PC-9 (cell line): ENCODE results near the gene ABLIM1. TPM values are rescaled to one million over a fixed set of nuclear protein-coding genes. Genes with fewer than 3 reads are reported as not detected.

Experiments used
- BruUV-seq: library from RNA; stranded (reverse); fragments of 400-500 nt; replicated peaks from 2 replicates; lab custom pipeline; 2021; lab: Mats Ljungman, UMichigan
- CTCF ChIA-PET: fragments of 300-600 bp; sonication (Branson Sonifier 250); formaldehyde crosslinking; loops from one replicate; lab custom pipeline; 2022; ENCODE audit warnings: antibody characterized with exemption; lab: Charles Lee
- POLR2A ChIA-PET: fragments of 300-600 bp; sonication (Branson Sonifier 250); formaldehyde crosslinking; loops from one replicate; lab custom pipeline; 2022; ENCODE audit warnings: antibody characterized with exemption; ENCODE audit not compliant: unreplicated experiment; lab: Charles Lee
- DNase-seq, 2 experiments: peaks; one replicate each; pipeline versions ENCODE4 v3.0.0 to v3.0.0-alpha.2; 2015 to 2022; ENCODE audit warnings: mixed read lengths in 1 of 2
- H2AFZ ChIP-seq: fragments of 200-600 bp; sonication (generic); 2 replicates; pipeline ENCODE4 v1.8.1; 2017; ENCODE audit warnings: antibody characterized with exemption
- H3F3A ChIP-seq: fragments of 200-600 bp; sonication (generic); 2 replicates; pipeline ENCODE4 v1.8.1; 2017; ENCODE audit warnings: antibody characterized with exemption, mild to moderate bottlenecking, low read depth; ENCODE audit not compliant: insufficient read depth
- H3K27ac ChIP-seq: fragments of 200-600 bp; sonication (generic); 2 replicates; pipeline ENCODE4 v1.6.1; 2016; ENCODE audit warnings: mixed run types
- H3K27me3 ChIP-seq: fragments of 200-600 bp; sonication (generic); 2 replicates; pipeline ENCODE4 v1.6.1; 2016; ENCODE audit warnings: low read depth, mixed run types; ENCODE audit not compliant: insufficient read depth
- H3K36me3 ChIP-seq: fragments of 200-600 bp; sonication (generic); 2 replicates; pipeline ENCODE4 v1.6.1; 2016; ENCODE audit warnings: low read depth, mixed run types
- H3K4me1 ChIP-seq: fragments of 200-600 bp; sonication (generic); replicated peaks from 2 replicates; pipeline ENCODE4 v1.6.1; 2016; ENCODE audit warnings: mixed run types; ENCODE audit not compliant: insufficient read depth
- H3K4me2 ChIP-seq: fragments of 200-600 bp; sonication (generic); 2 replicates; pipeline ENCODE4 v1.6.1; 2017; ENCODE audit warnings: mixed run types
- H3K4me3 ChIP-seq: fragments of 200-600 bp; sonication (generic); 2 replicates; pipeline ENCODE4 v1.6.1; 2016; ENCODE audit warnings: mixed run types
- H3K79me2 ChIP-seq: fragments of 200-600 bp; sonication (generic); 2 replicates; pipeline ENCODE4 v1.6.1; 2017; ENCODE audit warnings: low read depth, mixed run types
- H3K9me2 ChIP-seq: fragments of 200-600 bp; sonication (generic); 2 replicates; pipeline ENCODE4 v1.8.1; 2017; ENCODE audit warnings: mild to moderate bottlenecking; ENCODE audit not compliant: insufficient read depth
- H3K9me3 ChIP-seq: fragments of 200-600 bp; sonication (generic); 2 replicates; pipeline ENCODE4 v1.8.1; 2016; ENCODE audit warnings: low read depth; ENCODE audit not compliant: insufficient read depth
- H4K20me1 ChIP-seq: fragments of 200-600 bp; sonication (generic); 2 replicates; pipeline ENCODE4 v1.8.1; 2017; ENCODE audit not compliant: insufficient read depth
- CTCF ChIP-seq: fragments of 200-600 bp; sonication (generic); conservative IDR thresholded peaks from 2 replicates; pipeline ENCODE4 v1.6.1; 2017; ENCODE audit warnings: mixed run types, antibody characterized with exemption, mild to moderate bottlenecking, moderate library complexity
- EZH2 ChIP-seq: fragments of 200-600 bp; sonication (generic); IDR thresholded peaks from 2 replicates; pipeline ENCODE4 v1.8.0; 2017; ENCODE audit warnings: antibody characterized with exemption, low read depth
- intact Hi-C: fragments of 100-400 bp; cut with micrococcal nuclease; formaldehyde crosslinking; loops from one replicate; pipeline ENCODE4 v1.10.0; 2022; ENCODE audit not compliant: unreplicated experiment
- total RNA-seq: library from RNA; stranded (reverse); gene quantifications from 2 replicates; pipeline ENCODE4 v1.2.3, GENCODE V29; 2021

The ABLIM1 gene
- total RNA-seq, 1 experiment from 2014 or later, result 68.7 TPM

DNA sequence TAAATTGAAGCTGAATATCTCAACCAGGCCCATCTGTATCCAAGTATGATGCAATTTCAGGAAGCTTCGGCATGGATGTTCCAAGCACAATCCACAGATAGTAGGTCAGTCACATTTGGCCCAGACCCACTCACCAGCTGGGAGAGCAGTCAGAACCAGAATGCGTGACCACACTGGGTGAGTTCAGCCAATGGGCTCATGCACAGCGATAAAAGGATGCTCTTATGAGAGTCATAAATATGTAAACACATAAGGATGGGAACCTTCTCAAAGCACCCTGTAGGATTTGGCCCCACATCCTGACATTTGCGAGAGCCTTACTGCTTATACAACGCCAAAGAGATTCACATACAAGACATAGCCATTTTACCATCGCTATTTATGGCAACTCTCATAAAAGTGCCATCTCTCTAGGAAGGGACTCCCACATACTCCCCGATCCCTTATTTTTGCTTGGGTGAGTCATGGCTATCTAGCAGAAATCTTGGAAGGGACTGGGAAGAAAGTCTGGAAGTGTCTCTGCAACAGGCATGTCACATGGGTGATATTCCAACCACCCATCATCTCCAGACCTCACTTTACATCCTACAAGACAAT, 256.8 kb downstream of the ABLIM1 start:
- H3F3A ChIP-seq, result peaks cover 6% of the 10 kb centered on the region; the same call in 1 of the 2 replicates
- H3K27ac ChIP-seq, result no peak overlapping the region
- no peaks in the 10 kb centered on the region for H3K36me3 ChIP-seq
- H3K79me2 ChIP-seq, result peaks cover 48% of the 10 kb centered on the region
- intact Hi-C loops, result loop anchor here (5.0 kb wide), 2 partner anchors 54 to 79 kb away; no protein-coding TSS in a partner anchor
- H3K27me3 ChIP-seq, result no peaks in the 10 kb centered on the region
- H3K4me2 ChIP-seq, result no peak overlapping the region
- BruUV-seq, result no TSS peak
- ChIA-PET CTCF (no interaction called here), POLR2A (no interaction called here)
- no peak for DNase-seq
- no peak overlapping the region for H3K4me3 ChIP-seq
- peaks cover 21% of the 10 kb centered on the region for H3K4me1 ChIP-seq
- H3K9me3 ChIP-seq, result no peaks in the 10 kb centered on the region
- H3K9me2 ChIP-seq, result no peaks in the 10 kb centered on the region
- no peak for TF ChIP-seq EZH2
- TF ChIP-seq CTCF, result no peak
- H2AFZ ChIP-seq, result no peak overlapping the region
- no peaks in the 10 kb centered on the region for H4K20me1 ChIP-seq

DNA sequence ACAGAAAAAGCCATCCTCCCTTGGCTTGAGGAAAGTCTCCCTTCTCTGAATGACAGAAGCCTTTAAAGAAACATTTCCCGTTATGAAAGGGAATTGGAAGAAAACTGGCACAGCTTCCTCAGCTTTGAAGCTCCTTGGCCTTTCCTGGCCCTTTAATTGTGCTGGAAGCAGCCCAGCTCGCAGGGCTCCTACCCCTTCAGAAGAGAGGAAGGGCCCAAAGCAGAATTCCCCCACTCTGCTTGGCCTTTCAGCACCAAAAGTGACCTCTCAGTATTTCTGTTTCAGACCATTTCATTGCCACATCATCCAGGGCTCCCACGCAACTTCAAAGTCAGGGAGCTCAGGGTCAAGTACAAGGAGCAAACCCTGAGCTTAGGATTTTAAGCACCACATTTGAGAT, 258.0 kb downstream of the ABLIM1 start:
- no TSS peak for BruUV-seq
- H3K4me2 ChIP-seq, result no peak overlapping the region
- no peak overlapping the region for H3K4me3 ChIP-seq
- H3K27ac ChIP-seq, result no peak overlapping the region
- H4K20me1 ChIP-seq, result no peaks in the 10 kb centered on the region
- no peaks in the 10 kb centered on the region for H3K36me3 ChIP-seq
- ChIA-PET POLR2A (no interaction called here), CTCF (no interaction called here)
- H3K9me2 ChIP-seq, result no peaks in the 10 kb centered on the region
- H3K79me2 ChIP-seq, result peaks cover 48% of the 10 kb centered on the region
- H3K4me1 ChIP-seq, result peaks cover 15% of the 10 kb centered on the region
- TF ChIP-seq EZH2 (no peak), CTCF (no peak)
- H3F3A ChIP-seq, result peaks cover 4% of the 10 kb centered on the region; the same call in 1 of the 2 replicates
- H2AFZ ChIP-seq, result no peak overlapping the region
- no peak for DNase-seq
- H3K27me3 ChIP-seq, result no peaks in the 10 kb centered on the region
- intact Hi-C loops, result loop anchor here (5.0 kb wide), 2 partner anchors 53 to 78 kb away; no protein-coding TSS in a partner anchor
- H3K9me3 ChIP-seq, result no peaks in the 10 kb centered on the region

- Histone ChIP-seq H3K4me1 (peaks cover 15% of the 10 kb centered on the region; the same call in 1 of the 2 replicates), H3F3A (no peaks in the 10 kb centered on the region; the same call in 1 of the 2 replicates), H3K4me3 (no peak overlapping the region), H3K4me2 (no peak overlapping the region), H3K9me2 (no peaks in the 10 kb centered on the region), H3K9me3 (no peaks in the 10 kb centered on the region), H3K27me3 (no peaks in the 10 kb centered on the region), H3K36me3 (no peaks in the 10 kb centered on the region), H3K79me2 (peaks cover 48% of the 10 kb centered on the region), H4K20me1 (no peaks in the 10 kb centered on the region), H3K27ac (no peak overlapping the region), H2AFZ (no peak overlapping the region)
- BruUV-seq, result no TSS peak
- DNase-seq, result no peak
- TF ChIP-seq CTCF, result no peak
- TF ChIP-seq EZH2, result no peak
- POLR2A ChIA-PET, result no interaction called here
- CTCF ChIA-PET, result no interaction called here
- intact Hi-C loops, result no loop called here
These were observed 258.5 kb downstream of the ABLIM1 start for GRCh38 chr10:114399576-114399975.
